HCT116 (cell line): ENCODE measurements around the gene CAPS. TPM values are rescaled to one million over a fixed set of nuclear protein-coding genes. Genes with fewer than 3 reads are reported as not detected.

ENCODE experiments used
- ATAC-seq: fragments of 200-7000 bp; cut with Tn5 transposase; 2 replicates; pipeline ENCODE4 v1.9.1; 2020; ENCODE audit warnings: mild to moderate bottlenecking, moderate library complexity
- BruUV-seq: library from RNA; stranded (reverse); fragments of 400-500 nt; replicated peaks from 2 replicates; lab custom pipeline; 2021; lab: Mats Ljungman, UMichigan
- CTCF ChIA-PET: fragments of 300-600 bp; sonication (Branson Sonifier 250); formaldehyde crosslinking; loops from one replicate; lab custom pipeline; 2021; ENCODE audit warnings: antibody characterized with exemption; lab: Charles Lee
- POLR2A ChIA-PET: fragments of 300-600, 350-600 bp; sonication (Branson Sonifier 250); formaldehyde crosslinking; loops from one replicate; lab custom pipeline; 2021; ENCODE audit warnings: antibody characterized with exemption; lab: Charles Lee
- RAD21 ChIA-PET, 2 experiments: fragments of 300-600 bp; sonication (Branson Sonifier 250); formaldehyde crosslinking; loops; one replicate each; lab custom pipeline; 2023; ENCODE audit warnings: low total read pairs in 2 of 2; ENCODE audit not compliant: uncharacterized antibody in 2 of 2, unreplicated experiment in 2 of 2, low non-redundant PET in 1 of 2; lab: Charles Lee
- DNase-seq: peaks from one replicate; pipeline ENCODE4 v3.0.0-alpha.2; 2010; ENCODE audit warnings: low read depth, low spot score
- H2AFZ ChIP-seq: fragments of 200-600 bp; shearing (Covaris generic), sonication (generic); 2 replicates; pipeline ENCODE4 v1.6.1; 2017; ENCODE audit warnings: low read depth, mixed run types, mixed read lengths, antibody characterized with exemption, low read length; ENCODE audit not compliant: poor library complexity, severe bottlenecking
- H3K27ac ChIP-seq: 2 replicates; pipeline ENCODE4 v1.5.1; 2012; ENCODE audit warnings: low read depth, low read length
- H3K27me3 ChIP-seq: fragments of 200-600 bp; sonication (generic); 2 replicates; pipeline ENCODE4 v1.6.1; 2016; ENCODE audit warnings: mixed run types, low read length, mixed read lengths; ENCODE audit not compliant: insufficient read depth
- H3K36me3 ChIP-seq, 2 experiments: fragments of 200-500 bp in 1 of 2; fragments of 200-600 bp in 1 of 2; sonication (Bioruptor generic) in 1 of 2; sonication (generic) in 1 of 2; 2 replicates each; pipeline versions ENCODE4 v1.5.1 to v1.6.1; 2014 to 2016; ENCODE audit warnings: low read length in 2 of 2, inconsistent platforms in 1 of 2, mixed read lengths in 1 of 2, mixed run types in 1 of 2; ENCODE audit not compliant: insufficient read depth in 2 of 2, control insufficient read depth in 1 of 2
- H3K4me1 ChIP-seq, 2 experiments: fragments of 200-600 bp in 1 of 2; sonication (generic) in 1 of 2; 2 replicates each; pipeline versions ENCODE4 v1.5.1 to v1.6.1; 2012 to 2017; ENCODE audit warnings: low read length in 2 of 2, inconsistent platforms in 1 of 2, mild to moderate bottlenecking in 1 of 2, mixed read lengths in 1 of 2, mixed run types in 1 of 2, moderate library complexity in 1 of 2; ENCODE audit not compliant: insufficient read depth in 2 of 2, control insufficient read depth in 1 of 2
- H3K4me2 ChIP-seq: fragments of 200-600 bp; sonication (generic); 2 replicates; pipeline ENCODE4 v1.6.1; 2017; ENCODE audit warnings: mixed run types, low read length, mixed read lengths
- H3K4me3 ChIP-seq, 2 experiments: fragments of 200-600 bp in 1 of 2; sonication (generic) in 1 of 2; replicated peaks in 1 of 2; 2 replicates each; pipeline ENCODE4 v1.5.1; 2011 to 2016; ENCODE audit warnings: low read length in 2 of 2, control low read depth in 1 of 2, low read depth in 1 of 2, mild to moderate bottlenecking in 1 of 2, mixed read lengths in 1 of 2, mixed run types in 1 of 2
- H3K79me2 ChIP-seq: fragments of 200-600 bp; sonication (generic); 2 replicates; pipeline ENCODE4 v1.6.1; 2017; ENCODE audit warnings: mild to moderate bottlenecking, mixed run types, low read length, moderate library complexity, mixed read lengths; ENCODE audit not compliant: insufficient read depth
- H3K9ac ChIP-seq: fragments of 200-600 bp; sonication (generic); 2 replicates; pipeline ENCODE4 v1.6.1; 2016; ENCODE audit warnings: low read length, mixed read lengths
- H3K9me2 ChIP-seq: fragments of 200-600 bp; sonication (generic), shearing (Covaris generic); 2 replicates; pipeline ENCODE4 v1.6.1; 2017; ENCODE audit warnings: mixed run types, mild to moderate bottlenecking, moderate library complexity; ENCODE audit not compliant: insufficient read depth
- H3K9me3 ChIP-seq, 2 experiments: fragments of 200-500 bp in 1 of 2; fragments of 200-600 bp in 1 of 2; sonication (Bioruptor generic) in 1 of 2; sonication (generic) in 1 of 2; 2 replicates each; pipeline ENCODE4 v1.6.1; 2014 to 2017; ENCODE audit warnings: low read length in 2 of 2, mixed read lengths in 2 of 2, inconsistent platforms in 1 of 2, low read depth in 1 of 2, mild to moderate bottlenecking in 1 of 2, mixed run types in 1 of 2, moderate library complexity in 1 of 2; ENCODE audit not compliant: control insufficient read depth in 1 of 2, insufficient read depth in 1 of 2
- H4K20me1 ChIP-seq: fragments of 200-600 bp; sonication (generic), shearing (Covaris generic); 2 replicates; pipeline ENCODE4 v1.6.1; 2017; ENCODE audit warnings: mixed run types, mild to moderate bottlenecking, moderate library complexity; ENCODE audit not compliant: insufficient read depth
- ATF3 ChIP-seq: IDR thresholded peaks from 2 replicates; pipeline ENCODE4 v1.6.1; 2012
- CBX3 ChIP-seq: IDR thresholded peaks from 2 replicates; pipeline ENCODE4 v1.6.1; 2012; ENCODE audit warnings: low read depth
- CEBPB ChIP-seq: IDR thresholded peaks from 2 replicates; pipeline ENCODE4 v1.6.1; 2012; ENCODE audit warnings: low read depth
- CTCF ChIP-seq, 3 experiments: fragments of 200-600 bp in 1 of 3; sonication (generic) in 1 of 3; IDR thresholded peaks in 2 of 3; conservative IDR thresholded peaks in 1 of 3; 2 replicates each; pipeline ENCODE4 v1.5.1; 2012 to 2017; ENCODE audit warnings: low read depth in 2 of 3, low read length in 2 of 3, antibody characterized with exemption in 1 of 3, borderline replicate concordance in 1 of 3, control low read depth in 1 of 3, mild to moderate bottlenecking in 1 of 3, mixed read lengths in 1 of 3, mixed run types in 1 of 3, moderate library complexity in 1 of 3; ENCODE audit not compliant: insufficient read depth in 1 of 3
- EGR1 ChIP-seq: IDR thresholded peaks from 2 replicates; pipeline ENCODE4 v1.6.1; 2012; ENCODE audit warnings: low read depth
- ELF1 ChIP-seq: IDR thresholded peaks from 2 replicates; pipeline ENCODE4 v1.6.1; 2012; ENCODE audit warnings: low read depth, borderline replicate concordance
- EZH2 ChIP-seq: fragments of 200-600 bp; sonication (generic); IDR thresholded peaks from 2 replicates; pipeline ENCODE4 v1.6.1; 2017; ENCODE audit warnings: antibody characterized with exemption, mixed run types
- FOSL1 ChIP-seq: IDR thresholded peaks from 2 replicates; pipeline ENCODE4 v1.6.1; 2012; ENCODE audit warnings: low read depth
- JUND ChIP-seq: IDR thresholded peaks from 2 replicates; pipeline ENCODE4 v1.6.1; 2012
- MAX ChIP-seq: IDR thresholded peaks from 2 replicates; pipeline ENCODE4 v1.6.1; 2012
- POLR2AphosphoS5 ChIP-seq: IDR thresholded peaks from 2 replicates; pipeline ENCODE4 v1.6.1; 2011; ENCODE audit warnings: mild to moderate bottlenecking, low read depth, low read length, moderate library complexity
- RAD21 ChIP-seq: IDR thresholded peaks from 2 replicates; pipeline ENCODE4 v1.6.1; 2012; ENCODE audit warnings: low read depth, mild to moderate bottlenecking
- REST ChIP-seq: IDR thresholded peaks from 2 replicates; pipeline ENCODE4 v1.6.1; 2012; ENCODE audit warnings: low read depth
- SIN3A ChIP-seq: IDR thresholded peaks from 2 replicates; pipeline ENCODE4 v1.6.1; 2012; ENCODE audit warnings: low read depth
- SP1 ChIP-seq: IDR thresholded peaks from 2 replicates; pipeline ENCODE4 v1.6.1; 2012; ENCODE audit warnings: low read depth
- SRF ChIP-seq: IDR thresholded peaks from 2 replicates; pipeline ENCODE4 v1.6.1; 2012; ENCODE audit warnings: low read depth
- TCF7L2 ChIP-seq: IDR thresholded peaks from 2 replicates; pipeline ENCODE4 v1.7.0; 2011; ENCODE audit warnings: borderline replicate concordance, inconsistent platforms; ENCODE audit not compliant: insufficient read depth, insufficient read length; ENCODE audit errors: extremely low read depth
- YY1 ChIP-seq: IDR thresholded peaks from 2 replicates; pipeline ENCODE4 v1.6.1; 2011; ENCODE audit warnings: low read length, low read depth, moderate library complexity, mild to moderate bottlenecking; ENCODE audit not compliant: insufficient replicate concordance; ENCODE audit errors: extremely low read depth
- ZBTB33 ChIP-seq: IDR thresholded peaks from 2 replicates; pipeline ENCODE4 v1.6.1; 2011; ENCODE audit warnings: mild to moderate bottlenecking, low read length, moderate library complexity; ENCODE audit not compliant: insufficient replicate concordance; ENCODE audit errors: extremely low read depth
- ZFX ChIP-seq: fragments of 450-650 bp; IDR thresholded peaks from 2 replicates; pipeline ENCODE4 v1.6.1; 2017
- intact Hi-C: fragments of 100-400 bp; cut with micrococcal nuclease; formaldehyde crosslinking; loops from 2 replicates; pipeline ENCODE4 v1.10.0; 2022
- total RNA-seq: library from RNA; stranded (reverse); gene quantifications from one replicate; pipeline ENCODE4 v1.2.1, GENCODE V29; 2021; ENCODE audit not compliant: unreplicated experiment

CAPS gene
- total RNA-seq, 1 experiment from 2014 or later = 2.5 TPM

- H3K27ac ChIP-seq = no peak overlapping the region
- peaks cover 22% of the 10 kb centered on the region; the same call in 1 of the 2 replicates for H3K79me2 ChIP-seq
- no peak overlapping the region for H3K4me3 ChIP-seq
- BruUV-seq = no TSS peak
- H2AFZ ChIP-seq = no peak overlapping the region
- no peak overlapping the region for H3K4me2 ChIP-seq
- DNase-seq (no peak), ATAC-seq (no peak)
- no peaks in the 10 kb centered on the region for H3K4me1 ChIP-seq
- no peaks in the 10 kb centered on the region for H4K20me1 ChIP-seq
- H3K9me2 ChIP-seq = no peaks in the 10 kb centered on the region
- intact Hi-C loops = no loop called here
- TF ChIP-seq SP1 (no peak), RAD21 (no peak), FOSL1 (no peak), SRF (no peak), YY1 (no peak), REST (no peak), CTCF (IDR thresholded peaks at IDR 0.05 in 2 of 3, conservative IDR thresholded peaks at IDR 0.05 in 1 of 3; ENCODE audit: borderline replicate concordance in 1 of 3, insufficient read depth in 1 of 3, low read depth in 2 of 3, low read length in 2 of 3) (no peak), ZBTB33 (no peak), CBX3 (no peak), ELF1 (no peak), EGR1 (no peak), EZH2 (no peak), JUND (no peak), ZFX (no peak), ATF3 (no peak), MAX (no peak), TCF7L2 (no peak), POLR2AphosphoS5 (no peak), SIN3A (no peak), CEBPB (no peak)
- POLR2A ChIA-PET = no interaction called here
- RAD21 ChIA-PET = no interaction called here
- H3K36me3 ChIP-seq = peaks cover 12 to 44% of the 10 kb centered on the region in 2 experiments; a peak in 3 of 4 replicates
- H3K9me3 ChIP-seq = no peaks in the 10 kb centered on the region
- H3K9ac ChIP-seq = no peak overlapping the region
- no peaks in the 10 kb centered on the region for H3K27me3 ChIP-seq
- CTCF ChIA-PET = no interaction called here
Observed at GRCh38 chr19:5933391-5934068, 19.5 kb downstream of the CAPS start.
